22Rv1 (cell line): ENCODE measurements around the gene CAMKV.

ENCODE experiments used
- ZFX ChIP-seq: fragments of 450-650 bp; IDR thresholded peaks from 2 replicates; pipeline ENCODE4 v1.6.1; 2017; ENCODE audit warnings: antibody characterized with exemption, borderline replicate concordance
- TF ChIP-seq, protein P1 (sequence below): fragments of 450-650 bp; IDR thresholded peaks from 2 replicates; pipeline ENCODE4 v1.5.1; 2017; ENCODE audit warnings: mild to moderate bottlenecking

DNA sequence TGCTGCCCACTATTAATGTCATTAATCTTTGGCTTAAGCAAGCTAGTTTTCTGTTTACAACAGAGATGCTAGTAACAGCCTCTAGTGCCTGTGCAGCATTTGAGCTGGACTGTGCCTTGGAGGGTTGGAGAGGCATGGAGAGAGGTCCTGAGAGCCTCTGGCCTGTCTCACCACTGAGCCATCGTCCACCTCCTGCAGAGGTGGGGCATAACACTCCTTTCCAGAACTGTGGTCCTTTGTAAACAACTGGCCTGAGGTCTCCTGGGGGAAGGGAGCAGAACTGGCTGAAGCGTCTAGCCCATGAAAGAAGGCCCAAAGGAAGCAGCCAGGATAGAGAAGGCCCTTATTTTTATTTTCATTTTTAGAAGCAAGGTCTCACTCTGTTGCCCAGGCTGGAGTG lies 10.0 kb upstream of the CAMKV start:
- TF ChIP-seq, protein P1, sequence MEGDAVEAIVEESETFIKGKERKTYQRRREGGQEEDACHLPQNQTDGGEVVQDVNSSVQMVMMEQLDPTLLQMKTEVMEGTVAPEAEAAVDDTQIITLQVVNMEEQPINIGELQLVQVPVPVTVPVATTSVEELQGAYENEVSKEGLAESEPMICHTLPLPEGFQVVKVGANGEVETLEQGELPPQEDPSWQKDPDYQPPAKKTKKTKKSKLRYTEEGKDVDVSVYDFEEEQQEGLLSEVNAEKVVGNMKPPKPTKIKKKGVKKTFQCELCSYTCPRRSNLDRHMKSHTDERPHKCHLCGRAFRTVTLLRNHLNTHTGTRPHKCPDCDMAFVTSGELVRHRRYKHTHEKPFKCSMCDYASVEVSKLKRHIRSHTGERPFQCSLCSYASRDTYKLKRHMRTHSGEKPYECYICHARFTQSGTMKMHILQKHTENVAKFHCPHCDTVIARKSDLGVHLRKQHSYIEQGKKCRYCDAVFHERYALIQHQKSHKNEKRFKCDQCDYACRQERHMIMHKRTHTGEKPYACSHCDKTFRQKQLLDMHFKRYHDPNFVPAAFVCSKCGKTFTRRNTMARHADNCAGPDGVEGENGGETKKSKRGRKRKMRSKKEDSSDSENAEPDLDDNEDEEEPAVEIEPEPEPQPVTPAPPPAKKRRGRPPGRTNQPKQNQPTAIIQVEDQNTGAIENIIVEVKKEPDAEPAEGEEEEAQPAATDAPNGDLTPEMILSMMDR, result no peak
- no peak for TF ChIP-seq ZFX
